SKM-1 treated with dmso at 0.1 percent for 144 hours (cell line): ENCODE results near the gene ADH4.
"Not testable (repeated sequence)": the region's sequence is repeated elsewhere in the genome, so short reads cannot be mapped to it uniquely, and the experiment has no call there.

ENCODE experiments used
- DNase-seq: peaks from one replicate; lab custom pipeline; 2025; ENCODE audit not compliant: unreplicated experiment; lab: John Stamatoyannopoulos, UW

ADH4 gene

GRCh38 chr4:99084595-99084994, 59.5 kb downstream of the ADH4 start:
- no peak for DNase-seq

- no peak for DNase-seq
These were observed 61.9 kb downstream of the ADH4 start for GRCh38 chr4:99082192-99082591.

- DNase-seq, result not testable (repeated sequence)
These were observed 63.2 kb downstream of the ADH4 start for GRCh38 chr4:99080869-99081268.

- DNase-seq, result no peak
These were observed 64.3 kb downstream of the ADH4 start for GRCh38 chr4:99079625-99080295.

- no peak for DNase-seq
These were observed 65.0 kb downstream of the ADH4 start for GRCh38 chr4:99078931-99079624.

DNA sequence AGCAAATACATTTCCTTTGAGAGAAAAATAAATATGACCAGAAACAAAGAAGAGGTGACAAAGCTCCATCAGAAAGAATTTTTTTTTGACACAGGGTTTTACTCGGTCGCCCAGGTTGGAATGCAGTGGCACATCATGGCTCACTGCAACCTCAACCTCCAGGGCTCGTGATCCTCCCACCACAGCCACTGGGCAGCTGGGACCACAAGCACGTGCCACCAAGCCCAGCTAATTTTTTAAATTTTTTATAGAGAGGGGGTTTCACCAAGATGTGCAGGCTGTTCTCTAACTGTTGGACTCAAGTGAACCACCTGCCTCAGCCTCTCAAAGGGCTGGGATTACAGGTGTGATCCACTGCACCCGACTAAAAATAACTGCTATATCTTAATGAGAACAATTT, 65.8 kb downstream of the ADH4 start:
- no peak for DNase-seq

- no peak for DNase-seq
These were observed 66.9 kb downstream of the ADH4 start for GRCh38 chr4:99077177-99077576.

GRCh38 chr4:99076292-99076976, 67.7 kb downstream of the ADH4 start:
- DNase-seq, result no peak

- DNase-seq, result no peak
These were observed 69.3 kb downstream of the ADH4 start for GRCh38 chr4:99074816-99075215.
